Fibroblast of mammary gland (primary cell): ENCODE results near the gene NR1I3.

Experiments used
- DNase-seq: peaks from one replicate; pipeline ENCODE4 v3.0.0-alpha.2; 2010; ENCODE audit warnings: low read depth
- H3K4me3 ChIP-seq: 2 replicates; pipeline ENCODE4 v1.5.1; 2011; ENCODE audit warnings: low read depth, mild to moderate bottlenecking, low read length, moderate library complexity; ENCODE audit not compliant: control insufficient read depth
- TF ChIP-seq, protein P1 (sequence below): conservative IDR thresholded peaks from 2 replicates; pipeline ENCODE4 v1.5.1; 2011; ENCODE audit warnings: low read depth, low read length, inconsistent platforms; ENCODE audit not compliant: control insufficient read depth, insufficient read depth

The NR1I3 gene

DNA sequence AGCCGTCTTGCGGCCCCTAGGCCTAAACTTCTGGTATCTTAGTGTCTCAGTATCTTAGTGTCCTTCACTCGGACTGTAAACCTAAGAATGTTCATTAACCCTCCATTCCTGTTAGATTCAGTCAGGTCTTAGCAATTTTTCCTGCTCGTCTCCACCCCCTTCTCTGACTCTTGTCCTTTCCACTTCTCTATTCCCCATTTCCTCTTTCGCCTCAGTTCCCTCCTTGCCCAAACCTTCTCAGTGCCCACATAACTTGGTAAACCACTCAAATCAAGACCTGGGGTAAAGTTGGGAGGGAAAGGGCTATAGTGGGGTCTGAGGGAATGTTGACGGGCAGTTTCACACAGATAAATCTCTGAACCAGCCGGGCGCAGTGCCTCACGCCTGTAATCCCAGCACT is 23.6 kb downstream of the NR1I3 start:
- DNase-seq, result no peak
- TF ChIP-seq, protein P1, sequence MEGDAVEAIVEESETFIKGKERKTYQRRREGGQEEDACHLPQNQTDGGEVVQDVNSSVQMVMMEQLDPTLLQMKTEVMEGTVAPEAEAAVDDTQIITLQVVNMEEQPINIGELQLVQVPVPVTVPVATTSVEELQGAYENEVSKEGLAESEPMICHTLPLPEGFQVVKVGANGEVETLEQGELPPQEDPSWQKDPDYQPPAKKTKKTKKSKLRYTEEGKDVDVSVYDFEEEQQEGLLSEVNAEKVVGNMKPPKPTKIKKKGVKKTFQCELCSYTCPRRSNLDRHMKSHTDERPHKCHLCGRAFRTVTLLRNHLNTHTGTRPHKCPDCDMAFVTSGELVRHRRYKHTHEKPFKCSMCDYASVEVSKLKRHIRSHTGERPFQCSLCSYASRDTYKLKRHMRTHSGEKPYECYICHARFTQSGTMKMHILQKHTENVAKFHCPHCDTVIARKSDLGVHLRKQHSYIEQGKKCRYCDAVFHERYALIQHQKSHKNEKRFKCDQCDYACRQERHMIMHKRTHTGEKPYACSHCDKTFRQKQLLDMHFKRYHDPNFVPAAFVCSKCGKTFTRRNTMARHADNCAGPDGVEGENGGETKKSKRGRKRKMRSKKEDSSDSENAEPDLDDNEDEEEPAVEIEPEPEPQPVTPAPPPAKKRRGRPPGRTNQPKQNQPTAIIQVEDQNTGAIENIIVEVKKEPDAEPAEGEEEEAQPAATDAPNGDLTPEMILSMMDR, result no peak
- H3K4me3 ChIP-seq, result no peak overlapping the region

DNA sequence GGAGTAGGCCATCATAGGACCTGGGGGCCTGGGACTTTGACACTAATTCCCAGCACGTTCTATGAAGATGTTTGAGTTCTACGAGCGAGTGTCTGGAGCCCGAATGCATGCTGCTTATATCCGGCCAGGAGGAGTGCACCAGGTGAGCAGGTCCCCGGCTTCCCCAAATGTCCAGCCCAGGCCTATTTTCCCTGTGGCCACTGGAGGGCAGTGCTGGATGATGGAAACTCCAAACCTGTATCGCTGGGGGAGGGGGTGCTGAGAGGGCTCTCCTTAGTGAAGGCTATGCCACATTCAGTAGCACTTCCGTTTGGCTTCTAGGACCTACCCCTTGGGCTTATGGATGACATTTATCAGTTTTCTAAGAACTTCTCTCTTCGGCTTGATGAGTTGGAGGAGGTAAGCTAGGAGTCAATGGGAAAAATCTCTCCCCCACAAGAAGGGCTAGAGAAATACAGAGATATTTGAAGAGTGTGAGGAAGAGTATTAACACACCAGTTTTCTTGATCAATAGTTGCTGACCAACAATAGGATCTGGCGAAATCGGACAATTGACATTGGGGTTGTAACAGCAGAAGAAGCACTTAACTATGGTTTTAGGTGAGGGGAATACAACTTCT is 28.1 kb downstream of the NR1I3 start:
- TF ChIP-seq, protein P1, result peak; percentile 92
- no peak overlapping the region for H3K4me3 ChIP-seq
- DNase-seq, result peak; percentile 75

DNA sequence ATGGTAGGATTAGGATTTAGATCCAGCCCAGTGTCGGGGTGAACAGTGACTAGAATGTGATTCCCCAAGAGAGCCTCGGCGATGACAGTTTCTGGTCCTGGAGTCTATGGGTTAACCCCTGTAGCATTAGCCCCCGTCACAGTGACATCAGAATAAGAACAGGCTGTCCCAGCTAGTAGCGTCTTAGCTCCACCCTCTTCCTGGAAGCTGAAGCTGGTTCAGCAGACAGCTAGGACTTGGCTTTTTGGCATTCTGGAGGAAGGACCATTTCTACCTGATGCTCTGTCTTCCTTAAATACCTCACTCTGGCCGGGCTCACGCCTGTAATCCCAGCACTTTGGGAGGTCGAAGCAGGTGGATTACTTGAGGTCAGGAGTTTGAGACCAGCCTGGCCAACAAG is 30.8 kb downstream of the NR1I3 start:
- TF ChIP-seq, protein P1, result no peak
- H3K4me3 ChIP-seq, result no peak overlapping the region
- peak; percentile 89 for DNase-seq

DNA sequence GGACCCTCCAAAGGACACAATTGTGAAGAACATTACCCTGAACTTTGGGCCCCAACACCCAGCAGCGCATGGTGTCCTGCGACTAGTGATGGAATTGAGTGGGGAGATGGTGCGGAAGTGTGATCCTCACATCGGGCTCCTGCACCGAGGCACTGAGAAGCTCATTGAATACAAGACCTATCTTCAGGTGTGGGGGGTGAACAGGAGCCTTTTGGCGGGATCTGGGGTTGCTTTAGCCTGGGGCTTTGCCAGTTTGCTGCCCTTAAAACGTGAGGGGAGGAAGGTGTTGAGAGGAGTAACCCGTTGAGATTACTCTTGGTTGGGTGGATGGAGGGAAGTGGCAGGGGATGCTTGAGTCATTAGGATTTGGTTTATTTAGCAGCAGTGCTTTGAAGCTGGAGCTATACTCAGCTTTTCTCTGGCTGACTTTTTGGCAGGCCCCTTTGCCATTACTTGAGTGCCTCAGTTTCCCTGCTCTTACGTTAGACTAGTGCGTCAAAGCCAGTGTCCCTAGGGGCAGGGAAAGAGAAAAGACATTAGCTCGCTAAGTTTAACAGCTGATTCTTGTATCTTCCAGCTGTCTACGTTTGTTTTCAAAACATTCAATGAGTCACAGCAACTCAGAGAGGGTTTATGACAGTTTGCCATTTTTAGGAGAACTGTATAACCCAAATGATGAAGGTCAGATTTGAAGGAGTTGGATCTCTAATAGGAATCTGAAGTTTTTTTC is 31.4 kb downstream of the NR1I3 start:
- DNase-seq, result peak; percentile 83
- TF ChIP-seq, protein P1, result no peak
- H3K4me3 ChIP-seq, result no peak overlapping the region

DNA sequence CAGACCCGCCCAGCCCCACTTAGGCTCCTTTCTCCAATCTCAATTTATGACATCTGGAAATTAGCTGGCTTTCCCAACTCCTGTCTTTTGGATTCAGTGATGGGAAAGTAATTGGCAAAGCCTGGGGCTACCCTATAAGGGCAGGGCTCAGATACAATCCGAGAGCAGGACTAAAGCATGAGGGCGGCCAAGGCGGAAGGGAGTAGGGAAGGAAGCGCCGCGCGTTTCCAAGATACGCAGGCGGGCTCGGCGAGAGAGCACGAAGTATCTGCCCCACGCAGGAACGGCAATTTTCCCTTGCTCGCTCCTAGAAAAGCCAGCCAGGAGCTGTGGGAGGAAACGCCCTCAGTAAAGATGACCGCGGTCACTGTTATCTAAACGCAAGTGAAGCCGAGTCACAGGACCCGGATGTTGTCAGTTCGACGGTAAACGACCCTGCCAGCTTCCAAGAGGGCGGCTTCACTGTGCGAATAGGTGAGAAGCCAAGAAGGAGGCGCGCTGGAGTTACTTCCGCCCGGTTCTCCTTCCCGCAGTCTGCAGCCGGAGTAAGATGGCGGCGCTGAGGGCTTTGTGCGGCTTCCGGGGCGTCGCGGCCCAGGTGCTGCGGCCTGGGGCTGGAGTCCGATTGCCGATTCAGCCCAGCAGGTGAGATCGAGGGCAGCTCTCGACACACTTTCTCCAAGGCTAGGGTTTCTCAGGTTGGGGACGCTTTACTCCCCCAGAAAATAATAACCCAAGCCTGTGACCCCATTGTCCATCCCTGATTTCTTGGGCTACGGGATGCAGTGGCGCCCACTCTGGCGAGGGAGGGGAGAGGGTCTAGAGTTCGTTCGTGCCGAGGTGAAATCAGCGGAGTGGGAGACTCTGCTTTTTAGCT is 35.9 kb downstream of the NR1I3 start, which contains the start of gene NDUFS2:
NDUFS2 (plus strand) TSS at position 532 of the 877 bp plus-strand sequence; CDS start at position 551, 19 bp downstream.
- TF ChIP-seq, protein P1, result peak; percentile 8
- H3K4me3 ChIP-seq, result peak within 1 kb of the TSS; percentile 98
- peak; percentile 99 for DNase-seq

DNA sequence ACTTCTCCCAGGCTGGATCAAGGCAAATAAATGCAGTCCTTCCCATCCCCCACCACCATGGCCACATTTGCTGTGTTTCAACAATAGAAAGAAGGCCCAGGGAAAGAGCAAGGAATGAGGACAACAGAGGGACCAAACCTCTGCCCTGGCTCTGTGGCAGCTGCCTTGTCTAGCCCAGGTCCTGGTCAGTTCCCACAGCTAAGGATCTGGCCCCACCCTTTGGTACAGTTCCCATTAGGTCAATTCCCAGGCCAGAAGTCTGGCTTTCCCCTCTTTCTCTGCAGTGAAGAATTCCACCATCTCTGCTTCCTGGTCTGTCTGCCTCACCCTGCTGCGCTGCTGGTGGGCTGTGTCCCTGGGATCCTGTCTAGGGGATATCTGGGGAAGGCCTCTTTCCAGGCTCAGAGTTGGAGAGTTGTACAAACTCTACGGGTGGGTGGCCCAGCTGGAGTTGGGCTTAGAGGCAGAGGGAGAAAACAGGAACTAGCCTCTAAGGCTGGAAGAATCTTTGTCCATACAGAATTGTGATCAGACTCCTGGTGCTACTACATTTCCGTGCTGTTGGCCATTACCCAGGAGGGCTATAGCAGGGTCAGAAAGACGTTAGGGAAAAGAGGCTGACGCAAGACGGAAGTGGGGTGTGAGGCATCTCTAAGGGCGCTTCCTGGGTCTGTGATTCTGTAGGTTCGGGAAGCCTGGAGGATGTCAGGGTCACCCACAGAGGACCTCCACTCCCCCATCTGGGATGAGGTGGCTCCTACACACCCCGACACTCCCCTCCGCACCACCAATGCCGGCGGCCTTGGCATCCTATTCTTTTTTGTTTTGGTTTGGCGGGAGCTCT is 36.8 kb downstream of the NR1I3 start:
- TF ChIP-seq, protein P1, result no peak
- DNase-seq, result peak; percentile 97
- peak overlapping the region; percentile 98 for H3K4me3 ChIP-seq
